Thymus (tissue), 2 donors: ENCODE measurements around the gene NUTM2F. TPM values are rescaled to one million over a fixed set of nuclear protein-coding genes. Genes with fewer than 3 reads are reported as not detected.

ENCODE experiments used
- polyA plus RNA-seq: library from polyadenylated mRNA; stranded (reverse); fragments of 200-250 nt; gene quantifications from one replicate; pipeline ENCODE4 v1.2.3, GENCODE V29; 2013
- total RNA-seq: library from RNA; stranded (reverse); fragments of 120-200 nt; gene quantifications from one replicate; pipeline ENCODE4 v1.2.4, GENCODE V29; 2013
- donor health status: healthy.

NUTM2F gene
- total and polyA plus RNA-seq, 2 donors: 0.05 TPM; not detected in 1

Other genes starting within 250 kb of the NUTM2F start
- 4.0 TPM for gene PTPDC1, start 244.2 kb downstream of the NUTM2F start, total RNA-seq
- gene PTPDC1, start 244.2 kb downstream of the NUTM2F start, polyA plus RNA-seq: 3.9 TPM
- gene ZNF169, start 69.3 kb downstream of the NUTM2F start, total RNA-seq: 3.1 TPM
- gene ZNF169, start 69.3 kb downstream of the NUTM2F start, polyA plus RNA-seq: 4.4 TPM
- gene PCAT7, start 226.4 kb upstream of the NUTM2F start, total RNA-seq: under 0.01 TPM
- 0.11 TPM for gene PCAT7, start 226.4 kb upstream of the NUTM2F start, polyA plus RNA-seq